Kidney epithelial cell (primary cell): Measurements from ENCODE around the gene PHYHD1. TPM values are rescaled to one million over a fixed set of nuclear protein-coding genes. Genes with fewer than 3 reads are reported as not detected.

ENCODE experiments used
- DNase-seq: peaks from one replicate; pipeline ENCODE4 v3.0.0-alpha.2; 2010; ENCODE audit warnings: low read depth
- H3K27me3 ChIP-seq: 2 replicates; pipeline ENCODE4 v1.6.0; 2011; ENCODE audit warnings: low read length; ENCODE audit not compliant: control insufficient read depth, insufficient read depth
- H3K36me3 ChIP-seq: 2 replicates; pipeline ENCODE4 v1.5.1; 2011; ENCODE audit warnings: low read length; ENCODE audit not compliant: control insufficient read depth, insufficient read depth
- H3K4me3 ChIP-seq: 2 replicates; pipeline ENCODE4 v1.5.1; 2011; ENCODE audit warnings: low read depth, mild to moderate bottlenecking, control low read depth, low read length
- CTCF ChIP-seq: IDR thresholded peaks from 2 replicates; pipeline ENCODE4 v1.5.1; 2011; ENCODE audit warnings: mild to moderate bottlenecking, moderate library complexity, low read length, control low read depth, inconsistent platforms; ENCODE audit not compliant: insufficient read depth, poor library complexity, severe bottlenecking
- total RNA-seq: library from RNA; depleted of rRNA; stranded (reverse); fragments of >200 nt; gene quantifications from 2 replicates; pipeline ENCODE4 v1.2.3, GENCODE V29; 2015

The PHYHD1 gene
- total RNA-seq, 1 donor from 2014 or later = 21.2 TPM

GRCh38 chr9:128972956-128973355 lies 52.2 kb downstream of the PHYHD1 start:
- Histone ChIP-seq H3K4me3 (no peak overlapping the region), H3K27me3 (no peaks in the 10 kb centered on the region), H3K36me3 (peaks cover 4% of the 10 kb centered on the region)
- no peak for TF ChIP-seq CTCF
- peak; percentile 9 for DNase-seq

GRCh38 chr9:128979111-128979510 lies 58.3 kb downstream of the PHYHD1 start:
- TF ChIP-seq CTCF = no peak
- no peaks in the 10 kb centered on the region for H3K27me3 ChIP-seq
- peaks cover 1% of the 10 kb centered on the region for H3K36me3 ChIP-seq
- no peak overlapping the region for H3K4me3 ChIP-seq
- no peak for DNase-seq

- no peak for TF ChIP-seq CTCF
- Histone ChIP-seq H3K36me3 (peaks cover 7% of the 10 kb centered on the region), H3K4me3 (no peak overlapping the region), H3K27me3 (no peaks in the 10 kb centered on the region)
- DNase-seq = no peak
Observed at GRCh38 chr9:128983536-128983935, 62.8 kb downstream of the PHYHD1 start.

GRCh38 chr9:128986671-128987070 lies 65.9 kb downstream of the PHYHD1 start:
- no peak for TF ChIP-seq CTCF
- Histone ChIP-seq H3K36me3 (peaks cover 8% of the 10 kb centered on the region), H3K4me3 (no peak overlapping the region), H3K27me3 (no peaks in the 10 kb centered on the region)
- DNase-seq = no peak

- Histone ChIP-seq H3K4me3 (no peak overlapping the region), H3K27me3 (no peaks in the 10 kb centered on the region), H3K36me3 (peaks cover 8% of the 10 kb centered on the region)
- peak; percentile 4 for DNase-seq
- no peak for TF ChIP-seq CTCF
Observed at GRCh38 chr9:128987805-128988204, 67.0 kb downstream of the PHYHD1 start.

Other genes with a start within 250 kb of the PHYHD1 start
- gene SET, start 231.8 kb upstream of the PHYHD1 start, total RNA-seq = 404 and 663 TPM in 2 replicates
- 4.6 and 9.5 TPM in 2 replicates for gene PKN3, start 218.5 kb upstream of the PHYHD1 start, total RNA-seq
- gene ZDHHC12, start 196.9 kb upstream of the PHYHD1 start, total RNA-seq = 96.3 and 104 TPM in 2 replicates
- 24.2 and 49.8 TPM in 2 replicates for gene ZER1, start 149.1 kb upstream of the PHYHD1 start, total RNA-seq
- 17.7 and 19.0 TPM in 2 replicates for gene TBC1D13, start 133.7 kb upstream of the PHYHD1 start, total RNA-seq
- 18.8 and 20.5 TPM in 2 replicates for gene ENDOG, start 102.5 kb upstream of the PHYHD1 start, total RNA-seq
- gene SPOUT1, start 91.2 kb upstream of the PHYHD1 start, total RNA-seq = 33.1 and 61.1 TPM in 2 replicates
- 6.8 and 9.4 TPM in 2 replicates for gene KYAT1, start 39.0 kb upstream of the PHYHD1 start, total RNA-seq
- 138 and 155 TPM in 2 replicates for gene LRRC8A, start 38.8 kb upstream of the PHYHD1 start, total RNA-seq
- 29.6 and 30.8 TPM in 2 replicates for gene DOLK, start 26.6 kb downstream of the PHYHD1 start, total RNA-seq
- 35.5 and 39.9 TPM in 2 replicates for gene NUP188, start 26.7 kb downstream of the PHYHD1 start, total RNA-seq
- gene SH3GLB2, start 107.3 kb downstream of the PHYHD1 start, total RNA-seq = 101 and 112 TPM in 2 replicates
- gene MIGA2, start 115.6 kb downstream of the PHYHD1 start, total RNA-seq = 21.6 and 22.7 TPM in 2 replicates
- 15.3 and 15.5 TPM in 2 replicates for gene DOLPP1, start 160.1 kb downstream of the PHYHD1 start, total RNA-seq
- 29.1 and 29.4 TPM in 2 replicates for gene CRAT, start 189.8 kb downstream of the PHYHD1 start, total RNA-seq
- gene PTPA, start 190.4 kb downstream of the PHYHD1 start, total RNA-seq = 156 and 167 TPM in 2 replicates